H9 (cell line): ENCODE results near the gene PRKD2. TPM values are rescaled to one million over a fixed set of nuclear protein-coding genes. Genes with fewer than 3 reads are reported as not detected.
A peak's percentile ranks its signal among the peaks of the same experiment; 100 is the strongest.

ENCODE experiments used
- DNase-seq: peaks from one replicate; pipeline ENCODE4 v3.0.0-alpha.2; 2017
- H2AFZ ChIP-seq: one replicate; pipeline ENCODE4 v1.6.1; 2013; ENCODE audit warnings: mild to moderate bottlenecking, low read length, control low read depth, moderate library complexity
- H2AK5ac ChIP-seq: 2 replicates; pipeline ENCODE4 v1.6.1; 2013; ENCODE audit warnings: low read length, control low read depth, mixed read lengths; ENCODE audit not compliant: insufficient read length
- H2BK120ac ChIP-seq: one replicate; pipeline ENCODE4 v1.6.1; 2013; ENCODE audit warnings: low read depth, mild to moderate bottlenecking, low read length, control low read depth, inconsistent platforms; ENCODE audit not compliant: poor library complexity, severe bottlenecking
- H2BK12ac ChIP-seq: 2 replicates; pipeline ENCODE4 v1.6.1; 2013; ENCODE audit warnings: low read length, control low read depth, mixed read lengths, low read depth; ENCODE audit not compliant: insufficient read length
- H2BK15ac ChIP-seq: 2 replicates; pipeline ENCODE4 v1.6.1; 2013; ENCODE audit warnings: low read depth, low read length, control low read depth
- H2BK20ac ChIP-seq: one replicate; pipeline ENCODE4 v1.6.1; 2013; ENCODE audit warnings: low read depth, mild to moderate bottlenecking, low read length, control low read depth, inconsistent platforms; ENCODE audit not compliant: poor library complexity, severe bottlenecking
- H2BK5ac ChIP-seq: 2 replicates; pipeline ENCODE4 v1.6.1; 2013; ENCODE audit warnings: low read length, control low read depth, mixed read lengths; ENCODE audit not compliant: insufficient read length
- H3K14ac ChIP-seq: 2 replicates; pipeline ENCODE4 v1.6.1; 2013; ENCODE audit warnings: low read length, control low read depth; ENCODE audit not compliant: insufficient read depth
- H3K18ac ChIP-seq: 2 replicates; pipeline ENCODE4 v1.6.1; 2013; ENCODE audit warnings: low read depth, mild to moderate bottlenecking, mixed read lengths, low read length, control low read depth; ENCODE audit not compliant: insufficient read length
- H3K23ac ChIP-seq: 2 replicates; pipeline ENCODE4 v1.6.1; 2013; ENCODE audit warnings: low read length, control low read depth, mixed read lengths, low read depth; ENCODE audit not compliant: insufficient read length
- H3K23me2 ChIP-seq: 2 replicates; pipeline ENCODE4 v1.6.1; 2013; ENCODE audit warnings: low read depth, mild to moderate bottlenecking, mixed read lengths, low read length, control low read depth; ENCODE audit not compliant: insufficient read length, poor library complexity, severe bottlenecking
- H3K27ac ChIP-seq: 2 replicates; pipeline ENCODE4 v1.5.1; 2013; ENCODE audit warnings: low read length, control low read depth, mixed read lengths, low read depth; ENCODE audit not compliant: insufficient read length
- H3K27me3 ChIP-seq: 2 replicates; pipeline ENCODE4 v1.6.1; 2013; ENCODE audit warnings: low read length, control low read depth, inconsistent platforms; ENCODE audit not compliant: insufficient read depth
- H3K4ac ChIP-seq: 2 replicates; pipeline ENCODE4 v1.6.1; 2013; ENCODE audit warnings: low read depth, mild to moderate bottlenecking, control low read depth, inconsistent platforms, low read length, moderate library complexity
- H3K4me1 ChIP-seq: 2 replicates; pipeline ENCODE4 v1.6.1; 2013; ENCODE audit warnings: low read length, control low read depth, inconsistent platforms; ENCODE audit not compliant: insufficient read depth
- H3K4me2 ChIP-seq: 2 replicates; pipeline ENCODE4 v1.6.1; 2013; ENCODE audit warnings: low read length, control low read depth, mixed read lengths; ENCODE audit not compliant: insufficient read length, insufficient read depth
- H3K56ac ChIP-seq: 2 replicates; pipeline ENCODE4 v1.6.1; 2013; ENCODE audit warnings: low read depth, mild to moderate bottlenecking, mixed read lengths, low read length, control low read depth; ENCODE audit not compliant: insufficient read length
- H3K79me1 ChIP-seq: 2 replicates; pipeline ENCODE4 v1.6.1; 2013; ENCODE audit warnings: low read depth, mild to moderate bottlenecking, moderate library complexity, low read length, control low read depth, inconsistent platforms; ENCODE audit not compliant: insufficient read depth, poor library complexity, severe bottlenecking
- H3K79me2 ChIP-seq: 2 replicates; pipeline ENCODE4 v1.6.1; 2013; ENCODE audit warnings: low read length, control low read depth, inconsistent platforms; ENCODE audit not compliant: insufficient read depth
- H3K9ac ChIP-seq: 2 replicates; pipeline ENCODE4 v1.6.1; 2013; ENCODE audit warnings: low read length, control low read depth, mixed read lengths; ENCODE audit not compliant: insufficient read length; ENCODE audit errors: extremely low read depth
- H3K9me3 ChIP-seq: one replicate; pipeline ENCODE4 v1.6.1; 2013; ENCODE audit warnings: low read depth, low read length, inconsistent platforms; ENCODE audit not compliant: control insufficient read depth
- H3T11ph ChIP-seq: one replicate; pipeline ENCODE4 v1.6.1; 2013; ENCODE audit warnings: mild to moderate bottlenecking, low read length, control low read depth, inconsistent platforms
- H4K20me1 ChIP-seq: one replicate; pipeline ENCODE4 v1.6.1; 2013; ENCODE audit not compliant: control insufficient read depth, insufficient read length, insufficient read depth
- H4K5ac ChIP-seq: 2 replicates; pipeline ENCODE4 v1.6.1; 2013; ENCODE audit warnings: low read depth, mild to moderate bottlenecking, mixed read lengths, low read length, control low read depth; ENCODE audit not compliant: insufficient read length
- H4K8ac ChIP-seq: replicated peaks from 2 replicates; pipeline ENCODE4 v1.6.1; 2013; ENCODE audit warnings: low read length, control low read depth, mixed read lengths, low read depth; ENCODE audit not compliant: insufficient read length
- H4K91ac ChIP-seq: 2 replicates; pipeline ENCODE4 v1.6.1; 2013; ENCODE audit warnings: low read depth, mild to moderate bottlenecking, moderate library complexity, mixed read lengths, low read length, control low read depth; ENCODE audit not compliant: insufficient read length
- H3K27ac Mint-ChIP-seq, 3 experiments: 2 replicates in 2 of 3; 3 replicates in 1 of 3; pipeline ENCODE4 v1.8.0; 2020 to 2021; ENCODE audit warnings: mixed read lengths in 3 of 3, mild to moderate bottlenecking in 1 of 3, moderate library complexity in 1 of 3
- H3K27me3 Mint-ChIP-seq: 2 replicates; pipeline ENCODE4 v1.8.0; 2021; ENCODE audit warnings: low read depth, mild to moderate bottlenecking, moderate library complexity, mixed read lengths
- H3K36me3 Mint-ChIP-seq, 3 experiments: 2 replicates in 2 of 3; 3 replicates in 1 of 3; pipeline ENCODE4 v1.8.0; 2020 to 2021; ENCODE audit warnings: low read depth in 3 of 3, mixed read lengths in 3 of 3; ENCODE audit not compliant: insufficient read depth in 1 of 3
- H3K4me1 Mint-ChIP-seq, 2 experiments: 2 replicates each; pipeline ENCODE4 v1.8.0; 2020; ENCODE audit warnings: mixed read lengths in 2 of 2
- H3K4me3 Mint-ChIP-seq, 2 experiments: 2 replicates in 1 of 2; 3 replicates in 1 of 2; pipeline ENCODE4 v1.8.0; 2020 to 2021; ENCODE audit warnings: mild to moderate bottlenecking in 2 of 2, mixed read lengths in 2 of 2, moderate library complexity in 1 of 2
- H3K9me3 Mint-ChIP-seq, 2 experiments: 2 replicates in 1 of 2; 3 replicates in 1 of 2; pipeline ENCODE4 v1.8.0; 2020; ENCODE audit warnings: mild to moderate bottlenecking in 2 of 2, mixed read lengths in 2 of 2, moderate library complexity in 1 of 2
- WGBS: extraction: QIAGEN DNeasy Blood & Tissue Kit; methylation state at CpG from one replicate; pipeline ENCODE4 v1.1.7; 2013; ENCODE audit warnings: missing lambda C conversion rate, low lambda C conversion rate, mixed read lengths; ENCODE audit not compliant: insufficient read length; ENCODE audit errors: extremely low coverage; 5-methylcytosine and 5-hydroxymethylcytosine counted together
- total RNA-seq: library from RNA; stranded (reverse); gene quantifications from 2 replicates; pipeline ENCODE4 v1.2.1, GENCODE V29; 2021
- TF ChIP-seq, protein P1 (sequence below): fragments of 200-600 bp; sonication (generic); conservative IDR thresholded peaks from 3 replicates; pipeline ENCODE4 v1.8.0; 2021; ENCODE audit warnings: antibody characterized with exemption, mild to moderate bottlenecking

The PRKD2 gene
- total RNA-seq, 1 experiment from 2014 or later, result 60.7 TPM

DNA sequence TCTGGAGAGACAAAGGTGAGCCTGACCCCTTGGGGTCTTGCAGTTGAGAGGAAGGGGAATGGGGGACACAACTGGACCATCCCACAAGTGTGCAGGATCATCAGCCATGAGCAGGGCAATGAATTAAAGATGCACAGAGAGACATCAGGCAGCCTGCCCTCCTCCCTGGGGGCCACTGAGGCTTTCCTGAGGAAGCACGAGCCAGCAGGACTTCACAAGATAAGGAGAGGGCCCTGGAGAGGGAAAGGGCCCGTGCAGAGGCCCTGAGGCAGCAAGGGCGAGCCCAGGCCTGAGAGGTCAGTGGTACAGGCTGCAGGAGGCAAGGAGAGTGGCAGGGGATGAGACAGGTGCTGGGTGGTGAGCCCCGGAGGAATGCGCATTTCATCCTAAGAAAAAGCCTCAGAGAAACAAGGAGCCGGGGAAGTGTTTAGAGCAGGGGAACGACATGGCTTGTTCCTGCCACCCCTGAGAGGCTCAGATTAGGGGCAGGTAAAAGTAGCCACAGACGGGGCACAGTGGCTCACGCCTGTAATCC is 9.0 kb upstream of the PRKD2 start:
- no peak overlapping the region for H2BK5ac ChIP-seq
- no peak overlapping the region for H2BK20ac ChIP-seq
- DNase-seq, result no peak
- H2AFZ ChIP-seq, result no peak overlapping the region
- H3K56ac ChIP-seq, result no peak overlapping the region
- H3K27ac ChIP-seq, result no peak overlapping the region
- no peak overlapping the region for H3K4ac ChIP-seq
- H2BK120ac ChIP-seq, result no peak overlapping the region
- no peaks in the 10 kb centered on the region for H4K20me1 ChIP-seq
- Mint-ChIP-seq H3K4me1 (peaks cover 15 to 27% of the 10 kb centered on the region in 2 experiments), H3K4me3 (peak overlapping the region in 1 of 2 experiments; percentile 50; a peak in 3 of 5 replicates), H3K27me3 (no peaks in the 10 kb centered on the region; the same call in 1 of the 2 replicates), H3K9me3 (no peaks in the 10 kb centered on the region), H3K27ac (peak overlapping the region; percentile 85 to 94 (median 87)), H3K36me3 (peaks cover 45 to 88% (median 85%) of the 10 kb centered on the region in 3 experiments)
- TF ChIP-seq, protein P1, sequence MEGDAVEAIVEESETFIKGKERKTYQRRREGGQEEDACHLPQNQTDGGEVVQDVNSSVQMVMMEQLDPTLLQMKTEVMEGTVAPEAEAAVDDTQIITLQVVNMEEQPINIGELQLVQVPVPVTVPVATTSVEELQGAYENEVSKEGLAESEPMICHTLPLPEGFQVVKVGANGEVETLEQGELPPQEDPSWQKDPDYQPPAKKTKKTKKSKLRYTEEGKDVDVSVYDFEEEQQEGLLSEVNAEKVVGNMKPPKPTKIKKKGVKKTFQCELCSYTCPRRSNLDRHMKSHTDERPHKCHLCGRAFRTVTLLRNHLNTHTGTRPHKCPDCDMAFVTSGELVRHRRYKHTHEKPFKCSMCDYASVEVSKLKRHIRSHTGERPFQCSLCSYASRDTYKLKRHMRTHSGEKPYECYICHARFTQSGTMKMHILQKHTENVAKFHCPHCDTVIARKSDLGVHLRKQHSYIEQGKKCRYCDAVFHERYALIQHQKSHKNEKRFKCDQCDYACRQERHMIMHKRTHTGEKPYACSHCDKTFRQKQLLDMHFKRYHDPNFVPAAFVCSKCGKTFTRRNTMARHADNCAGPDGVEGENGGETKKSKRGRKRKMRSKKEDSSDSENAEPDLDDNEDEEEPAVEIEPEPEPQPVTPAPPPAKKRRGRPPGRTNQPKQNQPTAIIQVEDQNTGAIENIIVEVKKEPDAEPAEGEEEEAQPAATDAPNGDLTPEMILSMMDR, result no peak
- no peak overlapping the region for H4K5ac ChIP-seq
- no peak overlapping the region for H2BK15ac ChIP-seq
- H2BK12ac ChIP-seq, result no peak overlapping the region
- no peak overlapping the region for H3K4me2 ChIP-seq
- no peak overlapping the region for H3K9ac ChIP-seq
- no peak overlapping the region for H3K18ac ChIP-seq
- H3K79me1 ChIP-seq, result no peaks in the 10 kb centered on the region
- H3K79me2 ChIP-seq, result no peaks in the 10 kb centered on the region
- no peaks in the 10 kb centered on the region for H3K23me2 ChIP-seq
- H3T11ph ChIP-seq, result no peak overlapping the region
- H3K4me1 ChIP-seq, result no peaks in the 10 kb centered on the region
- H4K91ac ChIP-seq, result no peak overlapping the region
- no peak overlapping the region for H3K23ac ChIP-seq
- H2AK5ac ChIP-seq, result no peak overlapping the region
- H3K9me3 ChIP-seq, result no peaks in the 10 kb centered on the region
- no CpG with 5 or more reads among the region's 9 CpGs for WGBS
- H3K14ac ChIP-seq, result no peak overlapping the region
- no peaks in the 10 kb centered on the region for H3K27me3 ChIP-seq
- no peak overlapping the region for H4K8ac ChIP-seq
